Suprapubic skin (tissue), 3 donors: ENCODE data around the gene FAM78A.

Experiments used
- CTCF ChIP-seq, 2 donors: fragments of 200-600 bp in 1 of 2; fragments of 450-650 bp in 1 of 2; sonication (generic) in 1 of 2; IDR thresholded peaks; one replicate each; pipeline ENCODE4 v1.5.1; 2016 to 2019; ENCODE audit warnings: antibody characterized with exemption in 2 of 2, mild to moderate bottlenecking in 1 of 2, moderate library complexity in 1 of 2
- EP300 ChIP-seq: sonication (generic); formaldehyde crosslinking; IDR thresholded peaks from one replicate; pipeline ENCODE4 v1.6.1; 2017; ENCODE audit warnings: antibody characterized with exemption
- POLR2A ChIP-seq, 2 donors: fragments of 450-650 bp; IDR thresholded peaks; one replicate each; pipeline ENCODE4 v1.6.1; 2017; ENCODE audit warnings: antibody characterized with exemption in 2 of 2, mild to moderate bottlenecking in 2 of 2, moderate library complexity in 2 of 2

DNA sequence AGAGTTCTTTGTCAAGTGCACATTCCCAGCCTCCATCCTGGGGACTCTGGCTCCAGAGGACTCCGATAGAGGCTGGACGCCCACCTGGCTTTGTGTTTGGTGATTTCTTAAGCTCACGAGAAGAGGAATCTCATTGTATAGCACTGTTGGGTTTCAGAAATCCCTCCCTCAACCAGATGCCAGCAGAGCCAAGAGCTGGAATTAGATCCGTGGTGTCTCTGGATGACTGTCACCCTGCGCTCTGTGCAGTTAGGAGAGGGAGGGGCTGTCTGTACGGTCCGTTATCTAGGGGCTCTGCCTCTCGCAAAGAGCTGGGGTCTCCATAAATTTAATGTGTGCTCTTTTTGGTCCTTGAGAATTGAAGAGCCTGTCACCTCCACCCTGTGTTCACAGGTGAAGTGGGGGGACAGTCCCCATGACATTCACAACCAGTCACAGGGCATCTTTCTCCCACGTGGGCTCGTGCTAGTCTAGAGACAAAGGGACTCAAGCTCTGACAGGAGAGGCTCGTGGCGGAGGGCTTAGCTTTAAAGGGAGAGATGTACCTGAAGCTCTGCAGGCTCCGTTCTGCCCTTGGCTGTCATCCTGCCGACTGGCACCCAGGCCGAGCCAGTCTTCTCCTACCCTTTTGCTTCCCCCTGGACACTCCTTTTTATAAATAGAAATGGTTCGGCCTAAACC lies 41.4 kb downstream of the FAM78A start:
- no peak for TF ChIP-seq CTCF (IDR thresholded peaks at IDR 0.05)
- TF ChIP-seq EP300: no peak
- no peak for TF ChIP-seq POLR2A (IDR thresholded peaks at IDR 0.05)
